BJ (cell line): ENCODE data around the gene EIF5A2. TPM values are rescaled to one million over a fixed set of nuclear protein-coding genes. Genes with fewer than 3 reads are reported as not detected.
A peak's percentile ranks its signal among the peaks of the same experiment; 100 is the strongest.

ENCODE experiments used
- CTCF ChIA-PET: fragments of 350-600 bp; formaldehyde crosslinking; extraction: SDS; loops from one replicate; lab custom pipeline; 2021; ENCODE audit warnings: antibody characterized with exemption, inconsistent platforms; lab: Yijun Ruan, JAX
- POLR2A ChIA-PET: fragments of 300-600 bp; sonication (Branson Sonifier 250); formaldehyde crosslinking; extraction: SDS; loops from one replicate; lab custom pipeline; 2021; ENCODE audit warnings: antibody characterized with exemption; lab: Charles Lee
- DNase-seq: peaks from one replicate; pipeline ENCODE4 v3.0.0-alpha.2; 2011; ENCODE audit warnings: low read depth
- H3K27me3 ChIP-seq: 2 replicates; pipeline ENCODE4 v1.6.0; 2011; ENCODE audit warnings: low read length; ENCODE audit not compliant: control insufficient read depth, insufficient read depth
- H3K36me3 ChIP-seq: 2 replicates; pipeline ENCODE4 v1.5.1; 2011; ENCODE audit warnings: low read length; ENCODE audit not compliant: control insufficient read depth, insufficient read depth
- H3K4me3 ChIP-seq: 2 replicates; pipeline ENCODE4 v1.5.1; 2011; ENCODE audit warnings: low read depth, mild to moderate bottlenecking, control low read depth, low read length
- polyA minus RNA-seq: library from RNA; depleted of rRNA, polyadenylated mRNA; stranded (reverse); fragments of >200 nt; gene quantifications from 2 replicates; pipeline ENCODE4 v1.2.3, GENCODE V29; 2011; rRNA and poly(A)+ RNA removed
- polyA plus RNA-seq: library from polyadenylated mRNA; depleted of rRNA; stranded (reverse); fragments of >200 nt; gene quantifications from 2 replicates; pipeline ENCODE4 v1.2.3, GENCODE V29; 2011; rRNA removed
- TF ChIP-seq, protein P1 (sequence below): IDR thresholded peaks from 2 replicates; pipeline ENCODE4 v1.5.1; 2011; ENCODE audit warnings: low read depth, mild to moderate bottlenecking, control low read depth, inconsistent platforms, low read length, moderate library complexity; ENCODE audit not compliant: insufficient read depth

EIF5A2 gene
- polyA plus RNA-seq (7.8 and 11.2 TPM in 2 replicates), polyA minus RNA-seq (6.1 and 8.4 TPM in 2 replicates)

DNA sequence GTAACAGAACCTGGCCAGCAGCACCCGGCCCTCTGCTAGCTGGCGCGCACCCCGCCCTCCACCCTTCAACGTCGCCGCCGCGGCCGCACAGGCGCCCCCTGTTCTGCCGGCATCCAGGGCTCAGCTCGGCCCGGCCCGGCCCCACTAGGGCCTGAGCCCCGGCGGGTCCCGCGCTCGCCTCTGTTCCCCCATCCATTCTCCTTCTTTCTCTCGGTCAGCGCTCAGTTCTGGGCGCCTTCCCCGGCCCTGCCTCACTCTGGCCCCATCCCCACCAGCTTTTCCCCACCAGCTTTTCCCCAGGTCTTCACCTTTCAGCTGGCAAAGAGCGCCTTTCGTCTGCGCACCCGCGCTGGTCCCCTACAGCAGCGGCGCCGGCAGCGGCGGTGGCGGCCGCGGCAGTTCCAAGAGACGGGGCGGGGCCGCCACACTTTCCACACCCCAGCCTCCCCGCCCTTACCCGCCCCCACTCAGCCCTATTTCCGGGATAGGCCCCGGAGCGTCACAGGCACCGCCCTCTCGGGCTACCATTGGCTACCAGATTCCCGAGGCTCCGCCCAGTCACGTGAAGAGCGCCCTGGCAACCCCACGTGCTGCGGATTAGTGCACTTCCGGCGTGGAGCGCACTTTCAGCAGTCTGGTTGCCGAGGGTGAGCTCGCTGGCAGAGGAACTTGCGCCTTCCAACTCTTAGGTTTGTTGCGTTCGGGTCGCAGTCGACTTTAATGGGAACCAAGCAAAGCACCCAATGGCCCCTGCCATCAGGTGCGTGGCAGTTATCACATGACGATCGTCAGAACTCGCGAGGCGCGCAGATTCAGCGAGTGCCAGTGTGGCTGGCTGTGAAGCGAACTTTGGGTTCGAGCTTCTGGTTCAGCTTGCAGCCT, at the start of gene EIF5A2:
Gene EIF5A2 (minus strand): TSS at position 403 of the 882 bp plus-strand sequence. CDS start 831 bp downstream, outside the sequence.
- CTCF ChIA-PET = interaction anchor here (0.5 to 1.0 kb wide), 3 partner anchors 12 to 139 kb away, joined by 3 to 4 read pairs (median 3); no protein-coding TSS in a partner anchor
- H3K27me3 ChIP-seq = no peaks in the 10 kb centered on the region
- H3K4me3 ChIP-seq = peak within 1 kb of the TSS; percentile 86
- POLR2A ChIA-PET = no interaction called here
- TF ChIP-seq, protein P1, sequence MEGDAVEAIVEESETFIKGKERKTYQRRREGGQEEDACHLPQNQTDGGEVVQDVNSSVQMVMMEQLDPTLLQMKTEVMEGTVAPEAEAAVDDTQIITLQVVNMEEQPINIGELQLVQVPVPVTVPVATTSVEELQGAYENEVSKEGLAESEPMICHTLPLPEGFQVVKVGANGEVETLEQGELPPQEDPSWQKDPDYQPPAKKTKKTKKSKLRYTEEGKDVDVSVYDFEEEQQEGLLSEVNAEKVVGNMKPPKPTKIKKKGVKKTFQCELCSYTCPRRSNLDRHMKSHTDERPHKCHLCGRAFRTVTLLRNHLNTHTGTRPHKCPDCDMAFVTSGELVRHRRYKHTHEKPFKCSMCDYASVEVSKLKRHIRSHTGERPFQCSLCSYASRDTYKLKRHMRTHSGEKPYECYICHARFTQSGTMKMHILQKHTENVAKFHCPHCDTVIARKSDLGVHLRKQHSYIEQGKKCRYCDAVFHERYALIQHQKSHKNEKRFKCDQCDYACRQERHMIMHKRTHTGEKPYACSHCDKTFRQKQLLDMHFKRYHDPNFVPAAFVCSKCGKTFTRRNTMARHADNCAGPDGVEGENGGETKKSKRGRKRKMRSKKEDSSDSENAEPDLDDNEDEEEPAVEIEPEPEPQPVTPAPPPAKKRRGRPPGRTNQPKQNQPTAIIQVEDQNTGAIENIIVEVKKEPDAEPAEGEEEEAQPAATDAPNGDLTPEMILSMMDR = no peak
- H3K36me3 ChIP-seq = no peaks in the 10 kb centered on the region
- peak; percentile 71 for DNase-seq

DNA sequence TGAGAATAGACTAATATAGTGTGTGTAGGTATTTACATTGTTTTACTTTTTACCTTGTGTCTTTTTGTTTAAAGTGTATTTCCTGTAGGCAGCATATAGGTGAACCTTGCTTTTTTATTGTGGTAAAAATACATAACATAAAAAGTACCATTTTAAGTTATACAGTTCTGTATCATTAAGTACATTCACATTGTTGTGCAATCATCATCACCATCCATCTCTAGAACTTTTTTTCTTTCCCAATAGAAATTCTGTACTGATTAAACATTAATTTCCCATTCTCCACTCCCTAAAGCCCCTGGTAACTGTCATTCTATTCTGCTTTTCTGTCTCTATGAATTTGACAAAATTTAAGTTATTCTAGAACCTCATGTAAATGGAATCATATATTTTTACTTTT, 48.2 kb upstream of the EIF5A2 start:
- TF ChIP-seq, protein P1 = no peak
- no peak for DNase-seq
- no peak overlapping the region for H3K4me3 ChIP-seq
- POLR2A ChIA-PET = no interaction called here
- CTCF ChIA-PET = no interaction called here
- peaks cover 4% of the 10 kb centered on the region for H3K27me3 ChIP-seq
- no peaks in the 10 kb centered on the region for H3K36me3 ChIP-seq

DNA sequence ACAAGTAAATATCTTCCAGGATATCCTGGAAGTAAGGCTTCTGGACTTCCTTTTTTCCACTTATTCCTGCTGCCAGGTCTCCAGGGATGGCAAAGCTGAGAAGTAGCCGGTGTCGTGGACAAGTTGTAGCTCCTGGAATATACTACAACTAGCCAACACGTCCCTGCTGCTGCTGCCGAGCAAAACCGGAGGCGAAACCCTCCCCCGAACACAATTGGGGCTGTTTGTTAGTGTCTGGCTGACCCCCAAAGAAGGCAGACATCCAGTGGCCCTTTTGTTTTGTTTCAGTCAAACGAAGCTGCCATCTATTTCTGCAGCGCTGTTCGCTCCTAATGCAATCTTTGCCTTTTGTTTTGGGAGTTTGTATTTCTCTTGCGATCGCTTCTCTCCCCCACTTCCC, 45.3 kb upstream of the EIF5A2 start:
- ChIA-PET POLR2A (no interaction called here), CTCF (interaction anchor here (1.6 kb wide), 1 partner anchor 612 kb away, joined by 3 read pairs; no protein-coding TSS in a partner anchor)
- no peaks in the 10 kb centered on the region for H3K36me3 ChIP-seq
- peaks cover 4% of the 10 kb centered on the region for H3K27me3 ChIP-seq
- TF ChIP-seq, protein P1 = no peak
- no peak for DNase-seq
- H3K4me3 ChIP-seq = no peak overlapping the region

DNA sequence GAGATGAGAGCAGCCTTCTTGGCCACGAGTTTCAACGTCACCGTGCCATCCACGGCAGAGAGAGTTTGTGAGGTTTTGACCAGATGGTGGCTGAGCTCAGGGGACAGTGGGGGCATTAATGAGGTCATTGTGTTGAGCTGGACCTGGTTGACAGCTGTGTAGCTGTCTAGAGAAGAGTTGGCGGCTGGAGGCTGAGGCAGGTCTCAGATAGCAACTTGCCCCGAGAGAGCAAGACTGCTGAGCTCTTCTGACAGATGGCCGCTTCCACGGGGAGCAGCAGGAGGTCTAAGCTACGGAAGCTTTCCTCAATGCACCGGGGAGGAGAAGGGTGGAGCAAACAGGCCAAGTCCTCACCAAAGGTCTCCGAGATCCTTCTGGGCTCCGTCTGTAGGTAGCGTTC, 44.8 kb upstream of the EIF5A2 start:
- Histone ChIP-seq H3K27me3 (peaks cover 4% of the 10 kb centered on the region), H3K4me3 (no peak overlapping the region), H3K36me3 (no peaks in the 10 kb centered on the region)
- TF ChIP-seq, protein P1 = no peak
- ChIA-PET POLR2A (no interaction called here), CTCF (interaction anchor here (1.6 kb wide), 1 partner anchor 612 kb away, joined by 3 read pairs; no protein-coding TSS in a partner anchor)
- DNase-seq = no peak

DNA sequence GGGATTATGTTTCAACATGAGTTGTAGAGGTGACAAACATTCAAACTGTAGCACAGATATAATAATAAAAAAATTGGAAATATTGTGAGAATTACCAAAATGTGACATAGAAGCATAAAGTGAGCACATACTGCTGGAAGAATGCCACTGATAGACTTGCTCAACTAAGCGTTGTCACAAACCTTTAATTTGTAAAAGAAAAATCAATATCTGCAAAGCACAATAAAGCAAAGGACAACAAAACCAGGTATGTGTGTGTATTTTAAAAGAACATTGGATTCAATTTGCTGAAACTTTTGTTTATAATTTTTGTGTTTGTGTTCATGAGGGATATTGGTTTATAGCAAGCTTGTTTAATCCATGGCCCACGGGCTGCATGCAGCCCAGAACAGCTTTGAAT, 40.8 kb upstream of the EIF5A2 start:
- ChIA-PET POLR2A (no interaction called here), CTCF (interaction anchor here (1.2 to 2.0 kb wide), 2 partner anchors 10 to 13 kb away, joined by 4 to 6 read pairs; no protein-coding TSS in a partner anchor)
- no peak for DNase-seq
- Histone ChIP-seq H3K36me3 (no peaks in the 10 kb centered on the region), H3K27me3 (peaks cover 5% of the 10 kb centered on the region), H3K4me3 (no peak overlapping the region)
- TF ChIP-seq, protein P1 = no peak
